ENCODE data around the gene LRFN2. TPM values are rescaled to one million over a fixed set of nuclear protein-coding genes. Genes with fewer than 3 reads are reported as not detected.

LRFN2 gene
- total RNA-seq, 1 donor from 2014 or later, result 0.32 TPM

GRCh38 chr6:40395066-40395697 lies 192.0 kb downstream of the LRFN2 start:
- Histone ChIP-seq H2AFZ (ENCODE audit: low read depth, low read length) (no peak overlapping the region), H3K9me3 (ENCODE audit: insufficient read depth, low read depth, low read length) (no peaks in the 10 kb centered on the region), H3K4me1 (ENCODE audit: insufficient read depth, low read length) (no peaks in the 10 kb centered on the region), H3K27ac (ENCODE audit: low read depth, low read length) (no peak overlapping the region), H4K20me1 (ENCODE audit: insufficient read depth, low read length) (no peaks in the 10 kb centered on the region), H3K9ac (ENCODE audit: low read length) (no peak overlapping the region), H3K4me3 (ENCODE audit: insufficient read depth, low read depth, low read length) (no peak overlapping the region), H3K79me2 (ENCODE audit: insufficient read depth, low read length) (no peaks in the 10 kb centered on the region), H3K36me3 (ENCODE audit: insufficient read depth, low read length) (no peaks in the 10 kb centered on the region), H3K27me3 (ENCODE audit: insufficient read depth, low read length) (no peaks in the 10 kb centered on the region), H3K4me2 (ENCODE audit: low read length) (no peak overlapping the region)
- peaks cover 2% of the 10 kb centered on the region for H3K9me3 Mint-ChIP-seq (ENCODE audit: unreplicated experiment)
- peaks cover 13% of the 10 kb centered on the region for H3K4me1 Mint-ChIP-seq (ENCODE audit: low read depth, unreplicated experiment)
- H3K36me3 Mint-ChIP-seq (ENCODE audit: low read depth, unreplicated experiment), result peaks cover 5% of the 10 kb centered on the region
- DNase-seq (ENCODE audit: low read depth) (no peak), FAIRE-seq (no peak)
- H3K4me3 Mint-ChIP-seq (ENCODE audit: unreplicated experiment), result no peak overlapping the region
- peaks cover 28% of the 10 kb centered on the region for H3K27me3 Mint-ChIP-seq (ENCODE audit: low read depth, unreplicated experiment)
- TF ChIP-seq CTCF (IDR thresholded peaks at IDR 0.05; ENCODE audit: insufficient read depth, low read depth, low read length), result no peak
- no peak for TF ChIP-seq EZH2 (IDR thresholded peaks at IDR 0.05; ENCODE audit: insufficient read depth, low read length)
- H3K27ac Mint-ChIP-seq (ENCODE audit: unreplicated experiment), result no peak overlapping the region

GRCh38 chr6:40394381-40394780 lies 192.8 kb downstream of the LRFN2 start:
- no peak for TF ChIP-seq CTCF (IDR thresholded peaks at IDR 0.05; ENCODE audit: insufficient read depth, low read depth, low read length)
- TF ChIP-seq EZH2 (IDR thresholded peaks at IDR 0.05; ENCODE audit: insufficient read depth, low read length), result no peak
- Histone ChIP-seq H3K27me3 (ENCODE audit: insufficient read depth, low read length) (no peaks in the 10 kb centered on the region), H3K9me3 (ENCODE audit: insufficient read depth, low read depth, low read length) (no peaks in the 10 kb centered on the region), H2AFZ (ENCODE audit: low read depth, low read length) (no peak overlapping the region), H3K9ac (ENCODE audit: low read length) (no peak overlapping the region), H4K20me1 (ENCODE audit: insufficient read depth, low read length) (no peaks in the 10 kb centered on the region), H3K36me3 (ENCODE audit: insufficient read depth, low read length) (no peaks in the 10 kb centered on the region), H3K4me2 (ENCODE audit: low read length) (no peak overlapping the region), H3K27ac (ENCODE audit: low read depth, low read length) (no peak overlapping the region), H3K4me1 (ENCODE audit: insufficient read depth, low read length) (no peaks in the 10 kb centered on the region), H3K79me2 (ENCODE audit: insufficient read depth, low read length) (no peaks in the 10 kb centered on the region), H3K4me3 (ENCODE audit: insufficient read depth, low read depth, low read length) (no peak overlapping the region)
- H3K9me3 Mint-ChIP-seq (ENCODE audit: unreplicated experiment), result peaks cover 2% of the 10 kb centered on the region
- no peak overlapping the region for H3K27ac Mint-ChIP-seq (ENCODE audit: unreplicated experiment)
- no peak for FAIRE-seq
- no peak for DNase-seq (ENCODE audit: low read depth)
- peaks cover 5% of the 10 kb centered on the region for H3K36me3 Mint-ChIP-seq (ENCODE audit: low read depth, unreplicated experiment)
- no peak overlapping the region for H3K4me3 Mint-ChIP-seq (ENCODE audit: unreplicated experiment)
- H3K4me1 Mint-ChIP-seq (ENCODE audit: low read depth, unreplicated experiment), result peaks cover 15% of the 10 kb centered on the region
- peaks cover 33% of the 10 kb centered on the region for H3K27me3 Mint-ChIP-seq (ENCODE audit: low read depth, unreplicated experiment)

GRCh38 chr6:40393641-40394040 lies 193.5 kb downstream of the LRFN2 start:
- Mint-ChIP-seq H3K36me3 (ENCODE audit: low read depth, unreplicated experiment) (peaks cover 5% of the 10 kb centered on the region), H3K4me3 (ENCODE audit: unreplicated experiment) (no peak overlapping the region), H3K27me3 (ENCODE audit: low read depth, unreplicated experiment) (peaks cover 33% of the 10 kb centered on the region), H3K9me3 (ENCODE audit: unreplicated experiment) (peaks cover 2% of the 10 kb centered on the region), H3K4me1 (ENCODE audit: low read depth, unreplicated experiment) (peaks cover 22% of the 10 kb centered on the region), H3K27ac (ENCODE audit: unreplicated experiment) (no peak overlapping the region)
- no peak overlapping the region for H3K27ac ChIP-seq (ENCODE audit: low read depth, low read length)
- no peaks in the 10 kb centered on the region for H4K20me1 ChIP-seq (ENCODE audit: insufficient read depth, low read length)
- no peak overlapping the region for H3K4me2 ChIP-seq (ENCODE audit: low read length)
- FAIRE-seq (no peak), DNase-seq (ENCODE audit: low read depth) (no peak)
- H3K79me2 ChIP-seq (ENCODE audit: insufficient read depth, low read length), result no peaks in the 10 kb centered on the region
- H3K4me1 ChIP-seq (ENCODE audit: insufficient read depth, low read length), result no peaks in the 10 kb centered on the region
- no peak for TF ChIP-seq EZH2 (IDR thresholded peaks at IDR 0.05; ENCODE audit: insufficient read depth, low read length)
- TF ChIP-seq CTCF (IDR thresholded peaks at IDR 0.05; ENCODE audit: insufficient read depth, low read depth, low read length), result no peak
- no peak overlapping the region for H3K9ac ChIP-seq (ENCODE audit: low read length)
- H3K4me3 ChIP-seq (ENCODE audit: insufficient read depth, low read depth, low read length), result no peak overlapping the region
- no peaks in the 10 kb centered on the region for H3K9me3 ChIP-seq (ENCODE audit: insufficient read depth, low read depth, low read length)
- H3K27me3 ChIP-seq (ENCODE audit: insufficient read depth, low read length), result peaks cover 2% of the 10 kb centered on the region
- no peak overlapping the region for H2AFZ ChIP-seq (ENCODE audit: low read depth, low read length)
- H3K36me3 ChIP-seq (ENCODE audit: insufficient read depth, low read length), result no peaks in the 10 kb centered on the region

Measured in astrocyte (in vitro differentiated cells and primary cell).